Endodermal cell (in vitro differentiated cells): ENCODE data around the gene TCF3. TPM values are rescaled to one million over a fixed set of nuclear protein-coding genes. Genes with fewer than 3 reads are reported as not detected.

Source experiments
- DNase-seq: peaks from one replicate; pipeline ENCODE4 v3.0.0-alpha.2; 2017
- H3K27ac ChIP-seq: 2 replicates; pipeline ENCODE4 v1.5.1; 2013; ENCODE audit warnings: mild to moderate bottlenecking, low read depth, low read length, moderate library complexity
- H3K27me3 ChIP-seq: 2 replicates; pipeline ENCODE4 v1.6.1; 2013; ENCODE audit warnings: mild to moderate bottlenecking, low read length, moderate library complexity; ENCODE audit not compliant: insufficient read depth, control insufficient read depth, poor library complexity, severe bottlenecking
- H3K36me3 ChIP-seq: 2 replicates; pipeline ENCODE4 v1.7.0; 2013; ENCODE audit warnings: mild to moderate bottlenecking, low read length, moderate library complexity; ENCODE audit not compliant: control insufficient read depth, insufficient read depth
- H3K4me1 ChIP-seq: one replicate; pipeline ENCODE4 v1.7.0; 2013; ENCODE audit warnings: low read length; ENCODE audit not compliant: control insufficient read depth, insufficient read depth
- H3K4me3 ChIP-seq: 2 replicates; pipeline ENCODE4 v1.5.1; 2013; ENCODE audit warnings: mild to moderate bottlenecking, low read length, moderate library complexity
- H3K9ac ChIP-seq: 2 replicates; pipeline ENCODE4 v1.6.1; 2013; ENCODE audit warnings: mild to moderate bottlenecking, low read length, moderate library complexity; ENCODE audit not compliant: poor library complexity, severe bottlenecking; ENCODE audit errors: extremely low read depth
- H3K9me3 ChIP-seq: 2 replicates; pipeline ENCODE4 v1.6.1; 2013; ENCODE audit warnings: mild to moderate bottlenecking, low read length, moderate library complexity; ENCODE audit not compliant: control insufficient read depth
- H3K27ac Mint-ChIP-seq: 2 replicates; pipeline ENCODE4 v1.8.0; 2020; ENCODE audit warnings: mixed read lengths
- H3K27me3 Mint-ChIP-seq: 2 replicates; pipeline ENCODE4 v1.8.0; 2021; ENCODE audit warnings: mild to moderate bottlenecking, mixed read lengths; ENCODE audit not compliant: insufficient read depth
- H3K36me3 Mint-ChIP-seq: 2 replicates; pipeline ENCODE4 v1.8.0; 2020; ENCODE audit warnings: low read depth, mixed read lengths
- H3K4me1 Mint-ChIP-seq: 2 replicates; pipeline ENCODE4 v1.8.0; 2020; ENCODE audit warnings: mixed read lengths
- H3K4me3 Mint-ChIP-seq: 2 replicates; pipeline ENCODE4 v1.8.0; 2020; ENCODE audit warnings: mild to moderate bottlenecking, moderate library complexity, mixed read lengths
- H3K9me3 Mint-ChIP-seq: 2 replicates; pipeline ENCODE4 v1.8.0; 2020; ENCODE audit warnings: mild to moderate bottlenecking, mixed read lengths
- WGBS, 2 experiments: methylation state at CpG; one replicate each; pipeline versions ENCODE4 v1.1.5 to v1.1.7; 2013; ENCODE audit warnings: missing lambda C conversion rate in 2 of 2, mixed read lengths in 1 of 2; ENCODE audit not compliant: insufficient coverage in 1 of 2, insufficient read length in 1 of 2; 5-methylcytosine and 5-hydroxymethylcytosine counted together
- total RNA-seq, 2 donors: library from RNA; stranded (reverse); fragmentation: NEBNext Ultra II Directional in 1 of 2; extraction: Animal tissue kit (Norgen Biotek cat#: 25700) in 1 of 2; gene quantifications; 2 replicates in 1 of 2; 3 replicates in 1 of 2; pipeline ENCODE4 v1.2.1, GENCODE V29; 2021
- TF ChIP-seq, protein P1 (sequence below): fragments of 200-600 bp; sonication (generic); conservative IDR thresholded peaks from 2 replicates; pipeline ENCODE4 v1.5.0; 2021; ENCODE audit warnings: antibody characterized with exemption, mild to moderate bottlenecking

The TCF3 gene
- total RNA-seq, 2 donors from 2014 or later: 233 to 268 TPM

DNA sequence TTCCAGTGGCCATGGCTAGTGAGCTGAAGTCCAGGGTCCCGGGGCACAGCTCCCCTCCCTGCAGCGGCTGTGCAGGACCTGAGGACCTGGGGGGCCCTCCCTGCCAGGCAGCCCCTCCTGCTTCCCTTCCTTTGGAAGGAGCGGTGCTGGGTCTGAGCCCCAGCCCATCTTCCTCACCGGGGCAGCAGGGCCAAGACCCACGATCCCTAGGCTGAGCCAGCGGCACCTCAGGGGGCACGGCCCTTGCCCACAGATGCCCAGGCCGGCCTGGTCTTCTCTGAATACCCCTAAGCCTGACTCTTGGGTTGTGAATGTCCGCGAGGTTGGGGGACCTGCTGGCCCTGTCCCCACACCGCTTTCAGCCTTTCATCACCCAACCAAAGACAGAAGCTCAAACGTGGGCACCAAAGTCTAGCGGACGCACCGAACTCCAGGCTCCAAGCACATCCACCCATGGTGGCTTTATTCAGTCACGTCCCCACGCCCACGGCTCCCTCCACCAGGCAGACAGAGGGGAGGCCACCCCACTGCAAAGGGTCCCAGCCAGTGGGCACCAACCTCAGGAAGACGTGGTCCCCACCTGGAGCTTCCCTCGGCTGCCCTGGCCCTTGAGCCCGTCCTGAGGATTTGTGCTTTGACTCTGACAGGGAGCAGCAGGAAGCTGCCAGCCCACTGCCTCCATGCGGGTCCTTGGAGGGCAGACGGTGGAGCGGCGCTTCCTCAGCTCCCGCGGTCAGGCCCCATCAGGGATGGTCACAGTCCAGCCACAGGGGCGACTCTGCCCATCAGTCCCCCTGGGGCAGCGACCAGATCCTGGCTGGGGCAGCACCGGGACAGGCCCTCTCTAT, 75.9 kb downstream of the TCF3 start:
- Histone ChIP-seq H3K36me3 (peaks cover 20% of the 10 kb centered on the region), H3K4me1 (no peaks in the 10 kb centered on the region), H3K9me3 (no peaks in the 10 kb centered on the region), H3K4me3 (no peak overlapping the region), H3K9ac (no peak overlapping the region), H3K27ac (no peak overlapping the region), H3K27me3 (no peaks in the 10 kb centered on the region)
- H3K4me1 Mint-ChIP-seq: no peaks in the 10 kb centered on the region
- H3K27ac Mint-ChIP-seq: no peak overlapping the region
- no peak for DNase-seq
- H3K9me3 Mint-ChIP-seq: no peaks in the 10 kb centered on the region
- H3K36me3 Mint-ChIP-seq: peaks cover 19% of the 10 kb centered on the region
- no peak overlapping the region for H3K4me3 Mint-ChIP-seq
- 94 to 95% methylated on average over 13 to 30 of the region's 30 CpGs for WGBS, 2 experiments
- H3K27me3 Mint-ChIP-seq: peaks cover 8% of the 10 kb centered on the region
- TF ChIP-seq, protein P1, sequence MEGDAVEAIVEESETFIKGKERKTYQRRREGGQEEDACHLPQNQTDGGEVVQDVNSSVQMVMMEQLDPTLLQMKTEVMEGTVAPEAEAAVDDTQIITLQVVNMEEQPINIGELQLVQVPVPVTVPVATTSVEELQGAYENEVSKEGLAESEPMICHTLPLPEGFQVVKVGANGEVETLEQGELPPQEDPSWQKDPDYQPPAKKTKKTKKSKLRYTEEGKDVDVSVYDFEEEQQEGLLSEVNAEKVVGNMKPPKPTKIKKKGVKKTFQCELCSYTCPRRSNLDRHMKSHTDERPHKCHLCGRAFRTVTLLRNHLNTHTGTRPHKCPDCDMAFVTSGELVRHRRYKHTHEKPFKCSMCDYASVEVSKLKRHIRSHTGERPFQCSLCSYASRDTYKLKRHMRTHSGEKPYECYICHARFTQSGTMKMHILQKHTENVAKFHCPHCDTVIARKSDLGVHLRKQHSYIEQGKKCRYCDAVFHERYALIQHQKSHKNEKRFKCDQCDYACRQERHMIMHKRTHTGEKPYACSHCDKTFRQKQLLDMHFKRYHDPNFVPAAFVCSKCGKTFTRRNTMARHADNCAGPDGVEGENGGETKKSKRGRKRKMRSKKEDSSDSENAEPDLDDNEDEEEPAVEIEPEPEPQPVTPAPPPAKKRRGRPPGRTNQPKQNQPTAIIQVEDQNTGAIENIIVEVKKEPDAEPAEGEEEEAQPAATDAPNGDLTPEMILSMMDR: no peak

- no peak overlapping the region for H3K27ac ChIP-seq
- peaks cover 13% of the 10 kb centered on the region for H3K27me3 Mint-ChIP-seq
- H3K4me3 Mint-ChIP-seq: no peak overlapping the region
- 94 to 96% methylated on average over 18 to 22 of the region's 22 CpGs for WGBS, 2 experiments
- no peak overlapping the region for H3K4me3 ChIP-seq
- TF ChIP-seq, protein P1: no peak
- no peaks in the 10 kb centered on the region for H3K4me1 ChIP-seq
- no peak overlapping the region for H3K27ac Mint-ChIP-seq
- H3K36me3 ChIP-seq: peaks cover 12% of the 10 kb centered on the region
- no peaks in the 10 kb centered on the region for H3K9me3 ChIP-seq
- no peak for DNase-seq
- no peak overlapping the region for H3K9ac ChIP-seq
- no peaks in the 10 kb centered on the region for H3K9me3 Mint-ChIP-seq
- H3K36me3 Mint-ChIP-seq: peaks cover 16% of the 10 kb centered on the region
- no peaks in the 10 kb centered on the region for H3K4me1 Mint-ChIP-seq
- no peaks in the 10 kb centered on the region for H3K27me3 ChIP-seq
Measured at GRCh38 chr19:1575323-1576241, 76.8 kb downstream of the TCF3 start.

DNA sequence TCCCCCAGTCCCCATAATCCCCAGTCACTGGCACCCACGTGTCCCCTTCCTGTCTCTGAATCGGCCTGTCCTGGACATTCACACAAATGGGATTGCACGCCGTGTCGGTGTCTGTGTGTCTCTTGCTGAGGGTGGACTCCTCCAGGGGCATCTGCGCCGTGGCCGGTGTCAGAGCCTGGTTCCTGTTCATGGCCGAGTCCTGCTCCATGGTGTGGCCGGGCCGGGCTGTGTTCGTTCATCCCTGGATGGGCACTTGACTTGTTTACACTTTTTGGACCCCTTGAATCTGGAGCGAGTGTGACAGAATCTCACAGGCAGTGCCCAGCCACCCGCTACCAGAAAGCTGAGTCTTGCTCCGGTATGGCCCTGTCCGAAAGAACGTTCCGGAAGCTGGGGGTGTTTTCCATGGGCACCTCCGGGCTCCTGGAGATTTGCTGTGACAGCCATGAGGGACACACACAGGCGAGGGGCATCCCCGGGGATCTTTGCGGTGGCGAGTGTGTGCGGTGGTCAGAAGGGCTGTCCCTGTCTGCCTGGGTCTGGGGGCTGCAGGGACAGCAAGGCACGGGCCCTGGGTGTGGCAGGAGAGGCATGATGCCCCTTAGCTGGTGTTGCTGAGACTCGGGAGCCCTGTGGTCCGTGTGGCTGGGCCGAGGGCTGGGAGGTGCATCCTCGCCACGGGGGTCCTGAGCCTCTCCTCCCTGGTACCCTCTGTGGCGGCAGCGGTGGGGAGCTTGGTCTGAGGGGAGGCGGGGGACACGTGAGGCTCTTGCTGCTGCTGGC, 77.9 kb downstream of the TCF3 start:
- Histone ChIP-seq H3K36me3 (peaks cover 4% of the 10 kb centered on the region), H3K9me3 (no peaks in the 10 kb centered on the region), H3K9ac (no peak overlapping the region), H3K4me1 (no peaks in the 10 kb centered on the region), H3K27ac (no peak overlapping the region), H3K27me3 (peaks cover 10% of the 10 kb centered on the region), H3K4me3 (no peak overlapping the region)
- Mint-ChIP-seq H3K27me3 (peaks cover 23% of the 10 kb centered on the region), H3K4me3 (no peak overlapping the region), H3K36me3 (peaks cover 11% of the 10 kb centered on the region), H3K27ac (no peak overlapping the region), H3K4me1 (no peaks in the 10 kb centered on the region), H3K9me3 (no peaks in the 10 kb centered on the region)
- 95% methylated on average over 23 to 34 of the region's 34 CpGs for WGBS, 2 experiments
- TF ChIP-seq, protein P1: no peak
- no peak for DNase-seq
